ENCODE data around the gene FAM222B.

DNA sequence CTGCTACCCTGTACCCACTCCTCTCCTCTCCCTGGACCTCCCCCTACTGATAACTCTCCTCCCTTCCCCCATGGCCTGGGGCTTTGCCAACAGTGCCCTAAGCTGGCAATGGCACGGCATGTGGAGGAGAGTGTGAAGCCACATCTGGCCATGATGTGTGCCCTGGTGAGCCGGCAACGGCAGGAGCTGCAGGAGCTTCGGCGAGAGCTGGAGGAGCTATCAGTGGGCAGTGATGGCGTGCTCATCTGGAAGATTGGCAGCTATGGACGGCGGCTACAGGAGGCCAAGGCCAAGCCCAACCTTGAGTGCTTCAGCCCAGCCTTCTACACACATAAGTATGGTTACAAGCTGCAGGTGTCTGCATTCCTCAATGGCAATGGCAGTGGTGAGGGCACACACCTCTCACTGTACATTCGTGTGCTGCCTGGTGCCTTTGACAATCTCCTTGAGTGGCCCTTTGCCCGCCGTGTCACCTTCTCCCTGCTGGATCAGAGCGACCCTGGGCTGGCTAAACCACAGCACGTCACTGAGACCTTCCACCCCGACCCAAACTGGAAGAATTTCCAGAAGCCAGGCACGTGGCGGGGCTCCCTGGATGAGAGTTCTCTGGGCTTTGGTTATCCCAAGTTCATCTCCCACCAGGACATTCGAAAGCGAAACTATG lies 93.6 kb downstream of the FAM222B start:
- TF ChIP-seq TAF1 (conservative IDR thresholded peaks at IDR 0.05) (no peak), RAD21 (IDR thresholded peaks at IDR 0.05) (no peak), YY1 (IDR thresholded peaks at IDR 0.05) (no peak), GABPA (IDR thresholded peaks at IDR 0.05 in 1 of 2, conservative IDR thresholded peaks at IDR 0.05 in 1 of 2) (no peak), FOXA2 (IDR thresholded peaks at IDR 0.05) (no peak), FOXA1 (IDR thresholded peaks at IDR 0.05) (no peak)
- TF ChIP-seq, protein P1, sequence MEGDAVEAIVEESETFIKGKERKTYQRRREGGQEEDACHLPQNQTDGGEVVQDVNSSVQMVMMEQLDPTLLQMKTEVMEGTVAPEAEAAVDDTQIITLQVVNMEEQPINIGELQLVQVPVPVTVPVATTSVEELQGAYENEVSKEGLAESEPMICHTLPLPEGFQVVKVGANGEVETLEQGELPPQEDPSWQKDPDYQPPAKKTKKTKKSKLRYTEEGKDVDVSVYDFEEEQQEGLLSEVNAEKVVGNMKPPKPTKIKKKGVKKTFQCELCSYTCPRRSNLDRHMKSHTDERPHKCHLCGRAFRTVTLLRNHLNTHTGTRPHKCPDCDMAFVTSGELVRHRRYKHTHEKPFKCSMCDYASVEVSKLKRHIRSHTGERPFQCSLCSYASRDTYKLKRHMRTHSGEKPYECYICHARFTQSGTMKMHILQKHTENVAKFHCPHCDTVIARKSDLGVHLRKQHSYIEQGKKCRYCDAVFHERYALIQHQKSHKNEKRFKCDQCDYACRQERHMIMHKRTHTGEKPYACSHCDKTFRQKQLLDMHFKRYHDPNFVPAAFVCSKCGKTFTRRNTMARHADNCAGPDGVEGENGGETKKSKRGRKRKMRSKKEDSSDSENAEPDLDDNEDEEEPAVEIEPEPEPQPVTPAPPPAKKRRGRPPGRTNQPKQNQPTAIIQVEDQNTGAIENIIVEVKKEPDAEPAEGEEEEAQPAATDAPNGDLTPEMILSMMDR (IDR thresholded peaks at IDR 0.05; ENCODE audit: low read depth, low read length, missing input control) = no peak
- TF ChIP-seq, protein P2, sequence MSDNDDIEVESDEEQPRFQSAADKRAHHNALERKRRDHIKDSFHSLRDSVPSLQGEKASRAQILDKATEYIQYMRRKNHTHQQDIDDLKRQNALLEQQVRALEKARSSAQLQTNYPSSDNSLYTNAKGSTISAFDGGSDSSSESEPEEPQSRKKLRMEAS (IDR thresholded peaks at IDR 0.05) = no peak
- TF ChIP-seq, protein P3, sequence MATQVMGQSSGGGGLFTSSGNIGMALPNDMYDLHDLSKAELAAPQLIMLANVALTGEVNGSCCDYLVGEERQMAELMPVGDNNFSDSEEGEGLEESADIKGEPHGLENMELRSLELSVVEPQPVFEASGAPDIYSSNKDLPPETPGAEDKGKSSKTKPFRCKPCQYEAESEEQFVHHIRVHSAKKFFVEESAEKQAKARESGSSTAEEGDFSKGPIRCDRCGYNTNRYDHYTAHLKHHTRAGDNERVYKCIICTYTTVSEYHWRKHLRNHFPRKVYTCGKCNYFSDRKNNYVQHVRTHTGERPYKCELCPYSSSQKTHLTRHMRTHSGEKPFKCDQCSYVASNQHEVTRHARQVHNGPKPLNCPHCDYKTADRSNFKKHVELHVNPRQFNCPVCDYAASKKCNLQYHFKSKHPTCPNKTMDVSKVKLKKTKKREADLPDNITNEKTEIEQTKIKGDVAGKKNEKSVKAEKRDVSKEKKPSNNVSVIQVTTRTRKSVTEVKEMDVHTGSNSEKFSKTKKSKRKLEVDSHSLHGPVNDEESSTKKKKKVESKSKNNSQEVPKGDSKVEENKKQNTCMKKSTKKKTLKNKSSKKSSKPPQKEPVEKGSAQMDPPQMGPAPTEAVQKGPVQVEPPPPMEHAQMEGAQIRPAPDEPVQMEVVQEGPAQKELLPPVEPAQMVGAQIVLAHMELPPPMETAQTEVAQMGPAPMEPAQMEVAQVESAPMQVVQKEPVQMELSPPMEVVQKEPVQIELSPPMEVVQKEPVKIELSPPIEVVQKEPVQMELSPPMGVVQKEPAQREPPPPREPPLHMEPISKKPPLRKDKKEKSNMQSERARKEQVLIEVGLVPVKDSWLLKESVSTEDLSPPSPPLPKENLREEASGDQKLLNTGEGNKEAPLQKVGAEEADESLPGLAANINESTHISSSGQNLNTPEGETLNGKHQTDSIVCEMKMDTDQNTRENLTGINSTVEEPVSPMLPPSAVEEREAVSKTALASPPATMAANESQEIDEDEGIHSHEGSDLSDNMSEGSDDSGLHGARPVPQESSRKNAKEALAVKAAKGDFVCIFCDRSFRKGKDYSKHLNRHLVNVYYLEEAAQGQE (IDR thresholded peaks at IDR 0.05) = no peak

All from liver (tissue), 3 donors.